ENCODE results near the gene MOGAT2.

The MOGAT2 gene

DNA sequence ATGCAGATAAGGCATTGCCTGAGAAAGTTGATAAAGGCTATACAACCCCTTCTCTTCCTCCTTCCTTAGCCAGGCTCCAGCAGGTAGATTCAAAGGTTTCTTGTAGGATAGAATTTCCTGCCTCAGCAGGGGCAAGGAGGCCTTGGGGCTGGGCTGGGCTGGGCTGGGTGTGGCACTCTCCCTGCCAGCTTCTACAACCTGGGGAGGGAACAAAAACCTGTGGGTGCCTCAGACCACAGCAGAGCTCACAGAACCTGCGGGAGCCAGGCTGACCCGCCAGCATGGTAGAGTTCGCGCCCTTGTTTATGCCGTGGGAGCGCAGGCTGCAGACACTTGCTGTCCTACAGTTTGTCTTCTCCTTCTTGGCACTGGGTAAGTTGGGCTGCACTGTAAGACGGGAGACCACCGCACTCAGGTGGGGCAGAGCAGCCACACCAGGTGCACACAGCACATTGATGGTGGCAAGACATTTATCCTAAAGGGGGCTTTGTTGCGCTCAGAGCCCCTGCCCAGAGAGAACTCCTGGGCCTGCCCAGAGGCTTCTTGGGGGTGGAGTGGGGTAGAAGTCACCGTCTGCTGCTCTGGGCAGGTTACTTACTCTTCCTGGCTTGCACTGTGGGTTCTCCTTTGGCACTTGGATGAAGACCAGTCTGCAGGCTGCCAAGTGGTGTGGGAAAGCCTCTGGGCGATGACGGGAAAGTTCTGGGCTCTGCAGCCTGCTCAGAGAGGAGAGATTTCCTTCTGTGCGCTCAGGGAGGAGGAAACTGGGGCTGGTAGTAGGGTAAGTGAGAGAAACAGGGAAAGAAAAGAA is at the start of gene MOGAT2:
TSS of gene MOGAT2 (plus strand) at position 231 of the 811 bp plus-strand sequence. CDS start at position 282, 51 bp downstream.
- no peaks in the 10 kb centered on the region; the same call in 1 of the 2 replicates for H3K27me3 ChIP-seq (replicated peaks; ENCODE audit: control insufficient read depth, insufficient read depth, low read length)
- H3K4me3 ChIP-seq (replicated peaks; ENCODE audit: low read depth, low read length), result no peak within 1 kb of the TSS
- H3K36me3 ChIP-seq (ENCODE audit: control insufficient read depth, insufficient read depth, low read length), result no peaks in the 10 kb centered on the region
- DNase-seq (ENCODE audit: extremely low read depth, insufficient read length), result no peak
- TF ChIP-seq, protein P1, sequence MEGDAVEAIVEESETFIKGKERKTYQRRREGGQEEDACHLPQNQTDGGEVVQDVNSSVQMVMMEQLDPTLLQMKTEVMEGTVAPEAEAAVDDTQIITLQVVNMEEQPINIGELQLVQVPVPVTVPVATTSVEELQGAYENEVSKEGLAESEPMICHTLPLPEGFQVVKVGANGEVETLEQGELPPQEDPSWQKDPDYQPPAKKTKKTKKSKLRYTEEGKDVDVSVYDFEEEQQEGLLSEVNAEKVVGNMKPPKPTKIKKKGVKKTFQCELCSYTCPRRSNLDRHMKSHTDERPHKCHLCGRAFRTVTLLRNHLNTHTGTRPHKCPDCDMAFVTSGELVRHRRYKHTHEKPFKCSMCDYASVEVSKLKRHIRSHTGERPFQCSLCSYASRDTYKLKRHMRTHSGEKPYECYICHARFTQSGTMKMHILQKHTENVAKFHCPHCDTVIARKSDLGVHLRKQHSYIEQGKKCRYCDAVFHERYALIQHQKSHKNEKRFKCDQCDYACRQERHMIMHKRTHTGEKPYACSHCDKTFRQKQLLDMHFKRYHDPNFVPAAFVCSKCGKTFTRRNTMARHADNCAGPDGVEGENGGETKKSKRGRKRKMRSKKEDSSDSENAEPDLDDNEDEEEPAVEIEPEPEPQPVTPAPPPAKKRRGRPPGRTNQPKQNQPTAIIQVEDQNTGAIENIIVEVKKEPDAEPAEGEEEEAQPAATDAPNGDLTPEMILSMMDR (IDR thresholded peaks at IDR 0.05; ENCODE audit: insufficient read depth, low read length, poor library complexity, severe bottlenecking), result no peak

DNA sequence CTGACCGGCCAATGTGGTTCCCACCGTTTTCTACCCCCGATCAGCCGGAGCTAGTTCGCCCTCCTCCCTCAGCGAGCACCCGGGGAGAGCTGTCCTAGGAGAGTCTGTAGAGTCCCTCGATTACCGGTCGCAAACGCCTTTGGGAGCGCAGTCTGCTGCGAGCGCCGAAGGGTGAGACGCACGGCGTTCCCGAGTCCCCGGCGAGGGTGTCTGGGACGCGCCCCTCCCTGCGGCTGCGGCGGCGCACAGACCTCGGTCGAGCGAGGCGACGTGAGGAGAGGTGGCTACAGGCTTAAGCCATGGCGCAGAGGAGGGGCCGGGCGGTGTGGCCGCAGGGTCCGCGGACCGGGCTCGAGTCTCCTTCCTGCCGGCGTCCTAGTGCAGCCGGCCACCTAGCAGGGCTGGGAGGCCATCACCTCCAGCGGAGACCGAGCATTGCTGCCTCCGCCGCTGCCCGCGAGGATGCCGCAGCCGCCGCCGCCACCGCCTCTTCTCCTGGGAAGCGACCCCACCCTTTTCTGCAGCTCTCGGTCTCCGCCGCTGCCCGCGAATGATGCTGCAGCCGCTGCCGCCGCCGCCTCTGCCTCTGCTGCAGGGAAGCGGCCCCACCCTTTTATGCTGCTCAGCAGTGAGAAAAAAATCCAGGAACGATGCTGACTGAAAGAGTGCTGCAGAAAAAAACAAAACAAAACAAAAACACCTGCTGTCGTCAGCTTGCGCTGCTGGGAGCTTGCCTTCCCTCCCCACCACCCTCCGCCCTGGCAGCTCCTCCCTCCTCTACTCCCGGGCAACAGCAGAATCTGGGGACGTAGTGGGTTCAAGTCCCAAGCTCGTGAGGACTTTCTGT is 49.0 kb upstream of the MOGAT2 start, which contains the start of gene MAP6:
TSS of gene MAP6 (minus strand) at position 588 of the 847 bp plus-strand sequence. CDS start 669 bp downstream, outside the sequence.
- H3K4me3 ChIP-seq (replicated peaks; ENCODE audit: low read depth, low read length), result peak within 1 kb of the TSS; percentile 50
- DNase-seq (ENCODE audit: extremely low read depth, insufficient read length), result no peak
- no peaks in the 10 kb centered on the region; the same call in 1 of the 2 replicates for H3K27me3 ChIP-seq (replicated peaks; ENCODE audit: control insufficient read depth, insufficient read depth, low read length)
- H3K36me3 ChIP-seq (ENCODE audit: control insufficient read depth, insufficient read depth, low read length), result no peaks in the 10 kb centered on the region
- TF ChIP-seq, protein P1 (IDR thresholded peaks at IDR 0.05; ENCODE audit: insufficient read depth, low read length, poor library complexity, severe bottlenecking), result no peak

DNA sequence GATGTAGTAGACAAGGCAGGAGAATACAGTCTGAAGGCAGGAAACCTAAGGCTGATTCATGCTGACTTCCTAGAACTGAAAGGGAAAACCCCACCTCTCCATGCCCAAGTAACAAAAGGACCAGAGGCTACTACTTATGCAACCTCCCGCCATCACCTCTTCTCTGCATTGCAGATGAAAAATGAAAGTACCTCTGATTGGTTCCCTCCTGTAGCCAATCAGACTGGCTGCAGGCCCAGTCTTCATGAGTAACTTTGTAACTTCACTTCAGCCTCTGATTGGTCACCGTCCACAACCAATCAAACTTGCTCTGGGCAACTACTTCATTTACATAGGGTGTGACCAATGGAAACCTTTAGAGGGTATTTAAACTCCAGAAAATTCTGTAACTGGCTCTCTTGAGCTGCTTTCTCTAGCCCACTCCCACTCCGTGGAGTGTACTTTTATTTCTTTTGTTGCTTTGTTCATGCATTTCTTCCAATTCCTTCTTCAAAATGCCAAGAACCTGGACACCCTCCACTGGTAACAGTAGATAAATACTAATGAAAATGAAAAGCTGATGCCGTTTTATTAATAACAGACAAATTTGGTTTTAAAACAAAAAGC is 43.6 kb upstream of the MOGAT2 start:
- Histone ChIP-seq H3K36me3 (ENCODE audit: control insufficient read depth, insufficient read depth, low read length) (no peaks in the 10 kb centered on the region), H3K4me3 (replicated peaks; ENCODE audit: low read depth, low read length) (no peak overlapping the region), H3K27me3 (replicated peaks; ENCODE audit: control insufficient read depth, insufficient read depth, low read length) (no peaks in the 10 kb centered on the region; the same call in 1 of the 2 replicates)
- TF ChIP-seq, protein P1 (IDR thresholded peaks at IDR 0.05; ENCODE audit: insufficient read depth, low read length, poor library complexity, severe bottlenecking), result no peak
- no peak for DNase-seq (ENCODE audit: extremely low read depth, insufficient read length)

GRCh38 chr11:75677275-75677674 is 40.4 kb upstream of the MOGAT2 start:
- no peak for DNase-seq (ENCODE audit: extremely low read depth, insufficient read length)
- no peaks in the 10 kb centered on the region; the same call in 1 of the 2 replicates for H3K27me3 ChIP-seq (replicated peaks; ENCODE audit: control insufficient read depth, insufficient read depth, low read length)
- H3K4me3 ChIP-seq (replicated peaks; ENCODE audit: low read depth, low read length), result no peak overlapping the region
- no peaks in the 10 kb centered on the region for H3K36me3 ChIP-seq (ENCODE audit: control insufficient read depth, insufficient read depth, low read length)
- TF ChIP-seq, protein P1 (IDR thresholded peaks at IDR 0.05; ENCODE audit: insufficient read depth, low read length, poor library complexity, severe bottlenecking), result no peak

- Histone ChIP-seq H3K4me3 (replicated peaks; ENCODE audit: low read depth, low read length) (no peak overlapping the region), H3K36me3 (ENCODE audit: control insufficient read depth, insufficient read depth, low read length) (no peaks in the 10 kb centered on the region), H3K27me3 (replicated peaks; ENCODE audit: control insufficient read depth, insufficient read depth, low read length) (no peaks in the 10 kb centered on the region; the same call in 1 of the 2 replicates)
- no peak for DNase-seq (ENCODE audit: extremely low read depth, insufficient read length)
- TF ChIP-seq, protein P1 (IDR thresholded peaks at IDR 0.05; ENCODE audit: insufficient read depth, low read length, poor library complexity, severe bottlenecking), result no peak
Observed at GRCh38 chr11:75677909-75678308, 39.7 kb upstream of the MOGAT2 start.
